GM12874 (cell line): ENCODE measurements around the gene PLD4.

ENCODE experiments used
- CTCF ChIP-seq: IDR thresholded peaks from 2 replicates; pipeline ENCODE4 v1.5.1; 2011; ENCODE audit warnings: low read depth, mild to moderate bottlenecking, control low read depth, low read length, moderate library complexity; ENCODE audit not compliant: insufficient read depth

The PLD4 gene

GRCh38 chr14:104900639-104901512 lies 23.8 kb upstream of the PLD4 start:
- TF ChIP-seq CTCF, result no peak

- TF ChIP-seq CTCF, result no peak
Measured at GRCh38 chr14:104903990-104904389, 20.7 kb upstream of the PLD4 start.

GRCh38 chr14:104908303-104908702 lies 16.4 kb upstream of the PLD4 start:
- no peak for TF ChIP-seq CTCF

- no peak for TF ChIP-seq CTCF
Measured at GRCh38 chr14:104912053-104912452, 12.6 kb upstream of the PLD4 start.

- TF ChIP-seq CTCF, result no peak
Measured at GRCh38 chr14:104913435-104913834, 11.2 kb upstream of the PLD4 start.

- no peak for TF ChIP-seq CTCF
Measured at GRCh38 chr14:104917116-104917515, 7.6 kb upstream of the PLD4 start.

- TF ChIP-seq CTCF, result no peak
Measured at GRCh38 chr14:104917993-104918392, 6.7 kb upstream of the PLD4 start.

- no peak for TF ChIP-seq CTCF
Measured at GRCh38 chr14:104919993-104920315, 4.7 kb upstream of the PLD4 start.
